GM12878 (cell line): Measurements from ENCODE around the gene USP15. TPM values are rescaled to one million over a fixed set of nuclear protein-coding genes. Genes with fewer than 3 reads are reported as not detected.
A peak's percentile ranks its signal among the peaks of the same experiment; 100 is the strongest.

Experiments used
- ATF7 ChIP-seq: fragments of 450-650 bp; IDR thresholded peaks from 2 replicates; pipeline ENCODE4 v1.6.1; 2016; ENCODE audit warnings: low read depth, mild to moderate bottlenecking
- BACH1 ChIP-seq: fragments of 450-650 bp; IDR thresholded peaks from 2 replicates; pipeline ENCODE4 v1.6.1; 2017; ENCODE audit warnings: mild to moderate bottlenecking, borderline replicate concordance
- BCL11A ChIP-seq: IDR thresholded peaks from 2 replicates; pipeline ENCODE4 v1.6.1; 2011; ENCODE audit warnings: low read depth, low read length
- BRCA1 ChIP-seq: IDR thresholded peaks from 2 replicates; pipeline ENCODE4 v1.6.1; 2011; ENCODE audit warnings: low read depth, low read length, improper control_type of control experiment
- CEBPB ChIP-seq, 2 experiments: fragments of 150-350 bp in 1 of 2; IDR thresholded peaks; 2 replicates each; pipeline ENCODE4 v1.6.1; 2012 to 2014; ENCODE audit warnings: low read depth in 2 of 2, low read length in 2 of 2, borderline replicate concordance in 1 of 2, inconsistent platforms in 1 of 2
- CREB1 ChIP-seq: IDR thresholded peaks from 2 replicates; pipeline ENCODE4 v1.6.1; 2012; ENCODE audit warnings: low read depth, mild to moderate bottlenecking, inconsistent platforms
- EP300 ChIP-seq, 2 experiments: fragments of 150-350 bp in 1 of 2; IDR thresholded peaks; 2 replicates each; pipeline ENCODE4 v1.6.1; 2011 to 2012; ENCODE audit warnings: low read depth in 2 of 2, low read length in 2 of 2, borderline replicate concordance in 1 of 2, improper control_type of control experiment in 1 of 2, inconsistent platforms in 1 of 2; ENCODE audit not compliant: control insufficient read depth in 1 of 2
- EZH2 ChIP-seq: IDR thresholded peaks from 2 replicates; pipeline ENCODE4 v1.6.1; 2012; ENCODE audit warnings: low read depth, mild to moderate bottlenecking, control low read depth, inconsistent platforms, low read length, borderline replicate concordance; ENCODE audit not compliant: control insufficient read depth
- KDM1A ChIP-seq: fragments of 200-600 bp; sonication (generic); IDR thresholded peaks from 2 replicates; pipeline ENCODE4 v1.6.1; 2016; ENCODE audit warnings: borderline replicate concordance
- PAX8 ChIP-seq: fragments of 450-650 bp; IDR thresholded peaks from 2 replicates; pipeline ENCODE4 v1.6.1; 2017; ENCODE audit warnings: mild to moderate bottlenecking, moderate library complexity
- RAD51 ChIP-seq: fragments of 450-650 bp; IDR thresholded peaks from 2 replicates; pipeline ENCODE4 v1.6.1; 2016; ENCODE audit warnings: moderate library complexity, mild to moderate bottlenecking, inconsistent platforms
- SUPT20H ChIP-seq: IDR thresholded peaks from 2 replicates; pipeline ENCODE4 v1.6.1; 2011; ENCODE audit warnings: low read depth, mild to moderate bottlenecking, low read length, moderate library complexity, borderline replicate concordance; ENCODE audit not compliant: control insufficient read depth
- YBX1 ChIP-seq: fragments of 450-650 bp; IDR thresholded peaks from 2 replicates; pipeline ENCODE4 v1.6.1; 2016; ENCODE audit warnings: antibody characterized with exemption
- ZNF207 ChIP-seq: fragments of 450-650 bp; IDR thresholded peaks from 2 replicates; pipeline ENCODE4 v1.6.1; 2014; ENCODE audit warnings: antibody characterized with exemption, mild to moderate bottlenecking, borderline replicate concordance
- ZNF622 ChIP-seq: fragments of 450-650 bp; IDR thresholded peaks from 2 replicates; pipeline ENCODE4 v1.6.1; 2017; ENCODE audit warnings: mild to moderate bottlenecking, inconsistent platforms
- ZZZ3 ChIP-seq: IDR thresholded peaks from 2 replicates; pipeline ENCODE4 v1.6.1; 2011; ENCODE audit warnings: low read depth; ENCODE audit not compliant: control insufficient read depth, insufficient read length
- polyA plus RNA-seq, 11 experiments: library from polyadenylated mRNA; depleted of rRNA in 4 of 11; unstranded in 6 of 11; stranded (reverse) in 5 of 11; fragments of >200 nt; fragmentation: Nextera tagmentation in 4 of 11; fragmentation: Illumina TruSeq in 1 of 11; extraction: Ambion mirVana in 4 of 11; extraction: Trizol in 1 of 11; gene quantifications; 1 replicate in 1 of 11; 2 replicates in 10 of 11; pipeline versions ENCODE4 v1.2.1 to v1.2.3, GENCODE V29; 2011 to 2016; ENCODE audit warnings: inconsistent platforms in 2 of 11, missing spikeins in 2 of 11, low read depth in 1 of 11
- total RNA-seq, 4 experiments: library from RNA; depleted of rRNA in 3 of 4; stranded (reverse); fragments of >200 nt in 3 of 4; fragmentation: Illumina TruSeq in 1 of 4; extraction: Trizol in 1 of 4; gene quantifications; 2 replicates each; pipeline versions ENCODE4 v1.2.1 to v1.2.3, GENCODE V29; 2013 to 2021
- TF ChIP-seq, protein P1 (sequence below), 3 experiments: IDR thresholded peaks in 2 of 3; conservative IDR thresholded peaks in 1 of 3; 2 replicates each; pipeline ENCODE4 v1.5.1; 2011; ENCODE audit warnings: low read depth in 3 of 3, low read length in 3 of 3, mild to moderate bottlenecking in 3 of 3, control low read depth in 2 of 3, moderate library complexity in 2 of 3, inconsistent platforms in 1 of 3, mixed read lengths in 1 of 3; ENCODE audit not compliant: control insufficient read depth in 2 of 3, insufficient read depth in 1 of 3; ENCODE audit errors: extremely low read depth in 1 of 3
- TF ChIP-seq, protein P2 (sequence below): fragments of 450-650 bp; IDR thresholded peaks from 2 replicates; pipeline ENCODE4 v1.6.1; 2017; ENCODE audit warnings: borderline replicate concordance
- TF ChIP-seq, protein P3 (sequence below): IDR thresholded peaks from 2 replicates; pipeline ENCODE4 v1.6.1; 2012; ENCODE audit warnings: low read length, inconsistent platforms
- TF ChIP-seq, protein P4 (sequence below): fragments of 450-650 bp; IDR thresholded peaks from 2 replicates; pipeline ENCODE4 v1.6.1; 2016; ENCODE audit warnings: mild to moderate bottlenecking
- TF ChIP-seq, protein P5 (sequence below): fragments of 450-650 bp; IDR thresholded peaks from 2 replicates; pipeline ENCODE4 v1.6.1; 2014; ENCODE audit warnings: mild to moderate bottlenecking

Gene USP15
- total and polyA plus RNA-seq, 10 of the 15 experiments (the other 5 are each of a cell fraction or from before 2014, with no cell fraction given): 57.6 to 101 (median 90.2) TPM

DNA sequence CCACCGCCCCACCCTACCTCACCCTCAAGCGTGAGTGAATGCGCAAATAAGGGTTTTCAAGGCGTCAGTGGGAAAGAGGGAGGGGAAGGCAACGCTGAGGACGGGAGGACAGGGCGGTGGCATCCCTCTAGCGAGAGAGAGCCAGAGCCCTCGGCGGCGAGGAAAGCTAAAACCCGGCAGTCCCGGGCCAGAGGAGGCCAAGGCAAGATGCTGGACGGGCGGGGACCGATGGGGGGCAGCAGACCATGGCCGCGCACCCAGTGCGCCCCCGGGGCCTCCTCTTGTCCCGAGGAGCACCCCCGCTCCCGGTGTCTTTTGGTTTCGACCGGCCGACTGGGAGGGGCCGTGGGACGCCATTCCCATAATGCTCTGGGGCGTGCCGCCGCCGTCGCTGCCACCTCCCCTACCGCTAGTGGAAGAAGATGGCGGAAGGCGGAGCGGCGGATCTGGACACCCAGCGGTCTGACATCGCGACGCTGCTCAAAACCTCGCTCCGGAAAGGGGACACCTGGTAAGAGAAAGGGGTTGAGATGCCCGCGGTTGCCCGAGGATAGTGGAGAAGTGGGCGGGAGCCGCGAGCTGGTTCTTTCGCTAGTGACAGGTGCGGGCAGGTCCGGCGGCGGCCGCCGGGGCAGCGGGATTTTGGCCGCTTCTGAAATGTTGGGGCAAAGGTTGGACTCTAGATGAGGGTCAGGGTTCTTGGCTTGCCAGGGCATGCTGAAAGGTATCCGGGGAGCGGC lies at the start of gene USP15 (continued):
- TF ChIP-seq PAX8: no peak
- TF ChIP-seq RAD51: no peak
- no peak for TF ChIP-seq SUPT20H
- peak; percentile 70 for TF ChIP-seq CREB1
- TF ChIP-seq BRCA1: peak; percentile 26; the same call in 1 of the 2 replicates
- TF ChIP-seq ZZZ3: no peak
- no peak for TF ChIP-seq EZH2
- TF ChIP-seq BCL11A: no peak
- peak; percentile 99 for TF ChIP-seq ATF7
- no peak for TF ChIP-seq CEBPB (IDR thresholded peaks at IDR 0.05; ENCODE audit: borderline replicate concordance in 1 of 2, low read depth in 2 of 2, low read length in 2 of 2)
- no peak for TF ChIP-seq YBX1
- TF ChIP-seq, protein P1, sequence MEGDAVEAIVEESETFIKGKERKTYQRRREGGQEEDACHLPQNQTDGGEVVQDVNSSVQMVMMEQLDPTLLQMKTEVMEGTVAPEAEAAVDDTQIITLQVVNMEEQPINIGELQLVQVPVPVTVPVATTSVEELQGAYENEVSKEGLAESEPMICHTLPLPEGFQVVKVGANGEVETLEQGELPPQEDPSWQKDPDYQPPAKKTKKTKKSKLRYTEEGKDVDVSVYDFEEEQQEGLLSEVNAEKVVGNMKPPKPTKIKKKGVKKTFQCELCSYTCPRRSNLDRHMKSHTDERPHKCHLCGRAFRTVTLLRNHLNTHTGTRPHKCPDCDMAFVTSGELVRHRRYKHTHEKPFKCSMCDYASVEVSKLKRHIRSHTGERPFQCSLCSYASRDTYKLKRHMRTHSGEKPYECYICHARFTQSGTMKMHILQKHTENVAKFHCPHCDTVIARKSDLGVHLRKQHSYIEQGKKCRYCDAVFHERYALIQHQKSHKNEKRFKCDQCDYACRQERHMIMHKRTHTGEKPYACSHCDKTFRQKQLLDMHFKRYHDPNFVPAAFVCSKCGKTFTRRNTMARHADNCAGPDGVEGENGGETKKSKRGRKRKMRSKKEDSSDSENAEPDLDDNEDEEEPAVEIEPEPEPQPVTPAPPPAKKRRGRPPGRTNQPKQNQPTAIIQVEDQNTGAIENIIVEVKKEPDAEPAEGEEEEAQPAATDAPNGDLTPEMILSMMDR (IDR thresholded peaks at IDR 0.05 in 2 of 3, conservative IDR thresholded peaks at IDR 0.05 in 1 of 3; ENCODE audit: control insufficient read depth in 2 of 3, extremely low read depth in 1 of 3, insufficient read depth in 1 of 3, low read depth in 3 of 3, low read length in 3 of 3): peak; percentile 54 to 70 (median 64)
- TF ChIP-seq, protein P2, sequence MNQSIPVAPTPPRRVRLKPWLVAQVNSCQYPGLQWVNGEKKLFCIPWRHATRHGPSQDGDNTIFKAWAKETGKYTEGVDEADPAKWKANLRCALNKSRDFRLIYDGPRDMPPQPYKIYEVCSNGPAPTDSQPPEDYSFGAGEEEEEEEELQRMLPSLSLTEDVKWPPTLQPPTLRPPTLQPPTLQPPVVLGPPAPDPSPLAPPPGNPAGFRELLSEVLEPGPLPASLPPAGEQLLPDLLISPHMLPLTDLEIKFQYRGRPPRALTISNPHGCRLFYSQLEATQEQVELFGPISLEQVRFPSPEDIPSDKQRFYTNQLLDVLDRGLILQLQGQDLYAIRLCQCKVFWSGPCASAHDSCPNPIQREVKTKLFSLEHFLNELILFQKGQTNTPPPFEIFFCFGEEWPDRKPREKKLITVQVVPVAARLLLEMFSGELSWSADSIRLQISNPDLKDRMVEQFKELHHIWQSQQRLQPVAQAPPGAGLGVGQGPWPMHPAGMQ: no peak
- no peak for TF ChIP-seq ZNF622
- TF ChIP-seq EP300 (IDR thresholded peaks at IDR 0.05; ENCODE audit: borderline replicate concordance in 1 of 2, control insufficient read depth in 1 of 2, low read depth in 2 of 2, low read length in 2 of 2): peak; percentile 15 to 67; a peak in 2 of 4 replicates
- TF ChIP-seq, protein P3, sequence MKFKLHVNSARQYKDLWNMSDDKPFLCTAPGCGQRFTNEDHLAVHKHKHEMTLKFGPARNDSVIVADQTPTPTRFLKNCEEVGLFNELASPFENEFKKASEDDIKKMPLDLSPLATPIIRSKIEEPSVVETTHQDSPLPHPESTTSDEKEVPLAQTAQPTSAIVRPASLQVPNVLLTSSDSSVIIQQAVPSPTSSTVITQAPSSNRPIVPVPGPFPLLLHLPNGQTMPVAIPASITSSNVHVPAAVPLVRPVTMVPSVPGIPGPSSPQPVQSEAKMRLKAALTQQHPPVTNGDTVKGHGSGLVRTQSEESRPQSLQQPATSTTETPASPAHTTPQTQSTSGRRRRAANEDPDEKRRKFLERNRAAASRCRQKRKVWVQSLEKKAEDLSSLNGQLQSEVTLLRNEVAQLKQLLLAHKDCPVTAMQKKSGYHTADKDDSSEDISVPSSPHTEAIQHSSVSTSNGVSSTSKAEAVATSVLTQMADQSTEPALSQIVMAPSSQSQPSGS: no peak
- TF ChIP-seq, protein P4, sequence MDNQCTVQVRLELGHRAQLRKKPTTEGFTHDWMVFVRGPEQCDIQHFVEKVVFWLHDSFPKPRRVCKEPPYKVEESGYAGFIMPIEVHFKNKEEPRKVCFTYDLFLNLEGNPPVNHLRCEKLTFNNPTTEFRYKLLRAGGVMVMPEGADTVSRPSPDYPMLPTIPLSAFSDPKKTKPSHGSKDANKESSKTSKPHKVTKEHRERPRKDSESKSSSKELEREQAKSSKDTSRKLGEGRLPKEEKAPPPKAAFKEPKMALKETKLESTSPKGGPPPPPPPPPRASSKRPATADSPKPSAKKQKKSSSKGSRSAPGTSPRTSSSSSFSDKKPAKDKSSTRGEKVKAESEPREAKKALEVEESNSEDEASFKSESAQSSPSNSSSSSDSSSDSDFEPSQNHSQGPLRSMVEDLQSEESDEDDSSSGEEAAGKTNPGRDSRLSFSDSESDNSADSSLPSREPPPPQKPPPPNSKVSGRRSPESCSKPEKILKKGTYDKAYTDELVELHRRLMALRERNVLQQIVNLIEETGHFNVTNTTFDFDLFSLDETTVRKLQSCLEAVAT: peak; percentile 67; the same call in 1 of the 2 replicates
- TF ChIP-seq, protein P5, sequence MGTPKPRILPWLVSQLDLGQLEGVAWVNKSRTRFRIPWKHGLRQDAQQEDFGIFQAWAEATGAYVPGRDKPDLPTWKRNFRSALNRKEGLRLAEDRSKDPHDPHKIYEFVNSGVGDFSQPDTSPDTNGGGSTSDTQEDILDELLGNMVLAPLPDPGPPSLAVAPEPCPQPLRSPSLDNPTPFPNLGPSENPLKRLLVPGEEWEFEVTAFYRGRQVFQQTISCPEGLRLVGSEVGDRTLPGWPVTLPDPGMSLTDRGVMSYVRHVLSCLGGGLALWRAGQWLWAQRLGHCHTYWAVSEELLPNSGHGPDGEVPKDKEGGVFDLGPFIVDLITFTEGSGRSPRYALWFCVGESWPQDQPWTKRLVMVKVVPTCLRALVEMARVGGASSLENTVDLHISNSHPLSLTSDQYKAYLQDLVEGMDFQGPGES: no peak
- peak; percentile 97 for TF ChIP-seq ZNF207
- TF ChIP-seq BACH1: peak; percentile 66; the same call in 1 of the 2 replicates
- TF ChIP-seq KDM1A: no peak
